Measurements from ENCODE around the gene APOBEC4.

Gene APOBEC4

GRCh38 chr1:183600634-183601033 lies 52.5 kb downstream of the APOBEC4 start:
- no peak for DNase-seq (ENCODE audit: low read depth in 2 of 2)

GRCh38 chr1:183600136-183600535 lies 53.0 kb downstream of the APOBEC4 start:
- DNase-seq (ENCODE audit: low read depth in 2 of 2): no peak

- DNase-seq (ENCODE audit: low read depth in 2 of 2): no peak
Measured at GRCh38 chr1:183598386-183598785, 54.7 kb downstream of the APOBEC4 start.

GRCh38 chr1:183597656-183598347 lies 55.3 kb downstream of the APOBEC4 start:
- no peak for DNase-seq (ENCODE audit: low read depth in 2 of 2)

- no peak for DNase-seq (ENCODE audit: low read depth in 2 of 2)
Measured at GRCh38 chr1:183596500-183596899, 56.6 kb downstream of the APOBEC4 start.

Measured in stimulated activated CD4-positive, alpha-beta T cell treated with anti-CD3 and anti-CD28 coated beads, Interleukin-15, amount 100 ng/mL, for 48 hours (primary cell).